ENCODE measurements around the gene GCLC.

GCLC gene

GRCh38 chr6:53524455-53524815 is 20.5 kb downstream of the GCLC start:
- DNase-seq (ENCODE audit: low read depth in 2 of 2): no peak

- no peak for DNase-seq (ENCODE audit: low read depth in 2 of 2)
Measured at GRCh38 chr6:53523511-53524454, 21.1 kb downstream of the GCLC start.

GRCh38 chr6:53520320-53520928 is 24.5 kb downstream of the GCLC start:
- no peak for DNase-seq (ENCODE audit: low read depth in 2 of 2)

GRCh38 chr6:53518862-53519261 is 26.0 kb downstream of the GCLC start:
- no peak for DNase-seq (ENCODE audit: low read depth in 2 of 2)

GRCh38 chr6:53517021-53517420 is 27.9 kb downstream of the GCLC start:
- no peak for DNase-seq (ENCODE audit: low read depth in 2 of 2)

- no peak for DNase-seq (ENCODE audit: low read depth in 2 of 2)
Measured at GRCh38 chr6:53514677-53515076, 30.2 kb downstream of the GCLC start.

- DNase-seq (ENCODE audit: low read depth in 2 of 2): no peak
Measured at GRCh38 chr6:53513519-53513966, 31.4 kb downstream of the GCLC start.

- DNase-seq (ENCODE audit: low read depth in 2 of 2): no peak
Measured at GRCh38 chr6:53513056-53513455, 31.8 kb downstream of the GCLC start.

- no peak for DNase-seq (ENCODE audit: low read depth in 2 of 2)
Measured at GRCh38 chr6:53512626-53513025, 32.3 kb downstream of the GCLC start.

GRCh38 chr6:53510746-53511145 is 34.2 kb downstream of the GCLC start:
- no peak for DNase-seq (ENCODE audit: low read depth in 2 of 2)

- DNase-seq (ENCODE audit: low read depth in 2 of 2): no peak
Measured at GRCh38 chr6:53506872-53507271, 38.0 kb downstream of the GCLC start.

GRCh38 chr6:53504512-53504911 is 40.4 kb downstream of the GCLC start:
- no peak for DNase-seq (ENCODE audit: low read depth in 2 of 2)

GRCh38 chr6:53503060-53503459 is 41.8 kb downstream of the GCLC start:
- DNase-seq (ENCODE audit: low read depth in 2 of 2): no peak

- no peak for DNase-seq (ENCODE audit: low read depth in 2 of 2)
Measured at GRCh38 chr6:53501432-53501831, 43.5 kb downstream of the GCLC start.

- no peak for DNase-seq (ENCODE audit: low read depth in 2 of 2)
Measured at GRCh38 chr6:53500095-53500494, 44.8 kb downstream of the GCLC start.

- no peak for DNase-seq (ENCODE audit: low read depth in 2 of 2)
Measured at GRCh38 chr6:53499094-53499493, 45.8 kb downstream of the GCLC start.

- DNase-seq (ENCODE audit: low read depth in 2 of 2): no peak
Measured at GRCh38 chr6:53498649-53499048, 46.3 kb downstream of the GCLC start.

- DNase-seq (ENCODE audit: low read depth in 2 of 2): no peak
Measured at GRCh38 chr6:53497905-53498304, 47.0 kb downstream of the GCLC start.

- no peak for DNase-seq (ENCODE audit: low read depth in 2 of 2)
Measured at GRCh38 chr6:53496797-53497375, 48.0 kb downstream of the GCLC start.

GRCh38 chr6:53495506-53496499 is 49.1 kb downstream of the GCLC start:
- DNase-seq (ENCODE audit: low read depth in 2 of 2): no peak

GRCh38 chr6:53494076-53494475 is 50.8 kb downstream of the GCLC start:
- no peak for DNase-seq (ENCODE audit: low read depth in 2 of 2)

GRCh38 chr6:53493635-53494025 is 51.3 kb downstream of the GCLC start:
- DNase-seq (ENCODE audit: low read depth in 2 of 2): no peak

Measured in stimulated activated CD8-positive, alpha-beta memory T cell treated with anti-CD3 and anti-CD28 coated beads, Interleukin-7, amount 100 ng/mL, for 1 hour (primary cell).